GM18858 (cell line): ENCODE measurements around the gene ADGRF3.
"Not testable (repeated sequence)": the region's sequence is repeated elsewhere in the genome, so short reads cannot be mapped to it uniquely, and the experiment has no call there.

Source experiments
- ATAC-seq: cut with Tn5 transposase; IDR thresholded peaks from one replicate; pipeline ENCODE4 v1.9.1; 2021; ENCODE audit not compliant: unreplicated experiment

ADGRF3 gene

GRCh38 chr2:26318950-26319349 is 27.6 kb downstream of the ADGRF3 start:
- no peak for ATAC-seq

GRCh38 chr2:26317377-26318105 is 29.0 kb downstream of the ADGRF3 start:
- ATAC-seq = no peak

- ATAC-seq = no peak
Measured at GRCh38 chr2:26316845-26317244, 29.7 kb downstream of the ADGRF3 start.

DNA sequence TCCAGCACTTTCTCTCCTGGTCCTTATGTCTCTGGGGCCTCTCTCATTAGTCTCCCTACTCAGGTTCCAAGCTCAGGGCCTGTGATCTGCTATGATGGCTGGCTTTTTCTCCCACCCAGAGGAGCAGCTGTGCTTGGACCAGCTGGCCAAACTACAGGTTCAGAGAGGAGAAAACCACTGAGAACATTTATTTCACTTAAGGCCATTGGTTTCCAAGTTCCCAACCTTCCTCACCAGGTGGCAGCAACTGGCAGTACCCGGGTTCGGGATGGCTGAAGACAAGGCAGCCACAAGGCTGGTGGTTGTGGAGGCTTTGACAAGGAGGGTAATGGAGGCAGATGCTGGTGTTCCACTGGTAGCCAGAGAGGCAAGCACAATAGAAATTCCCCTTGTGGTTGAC is 30.5 kb downstream of the ADGRF3 start:
- ATAC-seq = no peak

DNA sequence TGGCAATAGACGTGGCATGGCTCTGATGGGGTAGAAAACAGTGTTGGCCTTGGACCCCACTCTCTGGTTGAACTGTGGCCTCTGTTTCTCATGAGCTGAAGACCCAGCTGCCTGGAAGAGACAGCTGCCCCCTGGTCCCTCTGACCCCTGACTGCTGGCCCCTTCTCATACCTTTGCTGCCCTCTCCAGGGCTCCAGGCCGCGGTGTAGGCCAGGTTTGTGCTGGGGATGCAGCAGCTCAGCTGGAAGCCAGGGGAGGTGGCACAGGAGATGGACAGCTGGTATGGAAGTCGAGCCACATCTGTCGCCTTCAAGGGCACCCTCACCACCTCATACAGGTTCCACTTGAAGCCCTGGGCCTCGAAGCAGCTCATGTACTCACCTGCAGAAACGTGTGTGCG is 32.3 kb downstream of the ADGRF3 start:
- no peak for ATAC-seq

- no peak for ATAC-seq
Measured at GRCh38 chr2:26313446-26313845, 33.1 kb downstream of the ADGRF3 start.

- no peak for ATAC-seq
Measured at GRCh38 chr2:26312471-26312870, 34.1 kb downstream of the ADGRF3 start.

DNA sequence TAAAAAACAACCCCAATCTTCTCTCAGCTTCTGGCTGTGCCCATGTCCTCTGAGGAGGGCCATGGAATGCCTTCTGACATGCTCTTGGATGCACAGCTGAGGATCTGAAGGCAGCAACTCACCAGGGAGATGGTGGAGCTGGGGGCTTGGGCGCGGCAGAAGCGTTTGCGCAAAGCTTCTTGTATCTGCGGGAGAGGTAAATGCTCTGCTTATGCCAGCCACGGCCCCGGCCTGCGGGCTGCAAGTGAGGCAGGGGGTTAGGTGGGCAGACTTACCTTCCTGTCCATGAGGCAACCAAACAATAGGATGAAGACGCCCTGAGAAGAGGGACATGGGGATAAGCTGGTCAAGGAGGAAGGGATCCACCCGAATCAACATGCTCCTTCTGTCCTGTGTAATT is 36.7 kb downstream of the ADGRF3 start:
- no peak for ATAC-seq

DNA sequence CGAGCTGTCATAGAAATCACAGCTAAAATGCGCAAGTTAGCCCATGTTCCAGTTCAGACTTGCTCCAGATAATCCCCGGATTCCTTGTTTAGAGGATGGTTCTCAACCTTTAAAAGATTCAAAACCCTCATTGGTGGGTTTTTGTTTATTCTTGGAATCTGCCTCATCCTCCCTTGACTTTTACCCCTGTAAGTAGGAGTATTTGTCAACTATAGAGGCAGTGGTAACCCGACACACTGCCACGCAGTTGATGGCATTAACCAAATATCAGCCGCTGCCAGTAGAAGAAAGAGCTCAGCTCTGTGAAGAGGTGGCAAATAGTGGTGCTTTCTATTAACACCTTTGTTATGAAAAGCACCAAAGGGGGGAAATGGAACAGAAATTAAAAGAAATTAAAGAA is 41.0 kb downstream of the ADGRF3 start:
- ATAC-seq = no peak

- ATAC-seq = not testable (repeated sequence)
Measured at GRCh38 chr2:26305094-26305493, 41.5 kb downstream of the ADGRF3 start.

DNA sequence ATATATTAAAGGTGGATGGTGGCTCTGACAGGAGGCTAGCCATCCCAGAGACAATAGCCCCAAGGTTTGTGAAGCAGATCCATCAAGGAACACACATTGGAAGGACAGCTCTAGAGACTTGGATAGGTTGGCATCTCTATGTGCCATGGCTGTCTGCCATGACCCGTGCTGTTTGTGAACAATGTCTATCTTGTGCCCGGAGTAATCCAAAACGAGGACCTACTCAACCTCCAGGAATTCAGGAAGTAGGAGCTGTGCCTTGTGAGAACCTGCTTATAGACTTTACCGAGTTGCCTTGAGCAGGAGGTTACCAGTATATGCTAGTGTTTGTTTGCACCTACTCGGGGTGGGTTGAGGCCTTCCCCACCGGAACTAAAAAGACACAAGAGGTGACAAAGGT is 43.7 kb downstream of the ADGRF3 start:
- no peak for ATAC-seq

DNA sequence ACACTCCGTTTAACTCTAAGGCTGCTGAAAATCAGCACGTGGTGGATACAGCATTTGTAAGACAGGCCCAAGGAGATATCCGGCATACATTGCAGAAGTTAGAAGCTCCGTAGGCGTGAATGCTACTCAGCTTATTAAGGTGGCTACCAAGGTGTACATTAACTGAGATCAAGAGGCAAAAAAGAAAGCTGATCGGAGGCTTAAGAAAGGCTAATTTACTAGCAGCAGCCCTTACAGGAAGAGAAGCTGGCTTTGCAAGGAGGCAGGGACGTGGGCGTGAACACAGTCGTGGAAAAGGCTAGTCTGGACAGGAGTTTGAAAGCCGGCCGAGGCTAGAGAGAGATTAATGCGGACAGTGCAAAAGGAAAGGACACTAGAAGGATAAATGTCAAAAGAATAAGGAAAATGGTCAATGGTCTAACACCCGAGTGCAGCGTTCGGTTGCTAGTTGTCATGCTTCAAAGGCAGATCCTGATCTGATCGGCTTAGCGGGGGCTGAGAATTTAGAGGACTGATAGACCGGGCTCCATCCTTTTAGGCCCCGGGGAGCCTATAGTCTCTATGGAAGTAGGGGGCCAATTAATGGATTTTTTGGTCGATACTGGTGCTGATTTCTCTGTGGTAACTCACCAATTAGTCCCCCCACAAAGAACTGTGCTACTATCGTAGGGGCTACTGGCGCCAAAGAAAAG is 46.2 kb downstream of the ADGRF3 start:
- ATAC-seq = no peak

GRCh38 chr2:26299471-26300101 is 47.0 kb downstream of the ADGRF3 start:
- ATAC-seq = no peak

DNA sequence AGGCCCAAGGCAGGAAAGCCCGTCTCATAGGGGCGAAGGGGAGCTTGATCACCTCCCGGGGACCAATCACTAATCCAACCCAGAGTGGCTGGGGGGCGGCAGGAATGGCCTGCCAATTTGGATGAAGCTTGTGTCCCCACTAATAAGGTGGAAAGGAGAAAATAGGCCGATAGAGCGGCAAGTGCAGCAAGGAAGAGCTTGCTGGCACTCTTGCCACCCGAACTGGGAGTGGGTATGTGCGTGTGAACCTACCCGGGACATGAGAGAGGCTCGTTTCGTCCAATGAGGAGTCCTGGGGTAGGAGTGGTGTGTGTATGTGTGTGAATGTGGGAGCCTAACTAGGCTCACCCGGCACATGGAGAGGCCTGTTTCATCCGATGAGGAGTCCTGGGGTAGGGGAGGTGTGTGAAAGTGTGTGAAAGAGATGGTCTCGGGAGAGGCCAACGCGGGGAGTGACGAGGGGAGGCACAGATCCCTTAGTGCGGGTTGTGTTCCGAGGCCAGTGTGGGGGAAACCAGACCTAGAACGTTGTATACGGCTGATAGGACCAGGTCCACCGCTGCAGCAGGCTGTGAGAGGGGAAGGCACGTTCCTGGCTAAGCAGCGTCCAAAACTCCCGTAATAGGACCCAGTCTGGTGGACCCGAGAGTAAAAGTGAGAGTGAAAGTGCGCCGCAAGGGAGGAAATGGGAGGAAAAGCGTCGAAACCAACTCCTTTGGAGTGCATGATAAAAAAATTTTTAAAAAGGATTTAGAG is 47.8 kb downstream of the ADGRF3 start:
- ATAC-seq = no peak

DNA sequence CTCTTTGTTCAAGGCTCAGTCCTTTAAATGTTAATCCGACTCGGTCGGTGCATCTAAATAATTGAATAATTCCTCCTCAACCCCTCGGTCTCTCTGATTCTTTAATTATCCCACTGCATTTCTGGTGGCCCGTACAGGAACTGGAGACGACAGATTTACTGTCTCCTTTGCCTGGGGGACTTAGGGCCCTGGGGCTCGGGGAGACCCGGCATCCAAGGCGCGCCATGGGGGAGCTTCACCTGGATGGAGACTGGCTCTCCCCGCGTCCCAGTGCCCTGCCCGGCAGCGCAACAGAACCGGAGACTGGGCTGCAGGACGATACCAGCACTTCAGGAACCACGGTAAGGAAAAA is 48.3 kb downstream of the ADGRF3 start:
- ATAC-seq = no peak

DNA sequence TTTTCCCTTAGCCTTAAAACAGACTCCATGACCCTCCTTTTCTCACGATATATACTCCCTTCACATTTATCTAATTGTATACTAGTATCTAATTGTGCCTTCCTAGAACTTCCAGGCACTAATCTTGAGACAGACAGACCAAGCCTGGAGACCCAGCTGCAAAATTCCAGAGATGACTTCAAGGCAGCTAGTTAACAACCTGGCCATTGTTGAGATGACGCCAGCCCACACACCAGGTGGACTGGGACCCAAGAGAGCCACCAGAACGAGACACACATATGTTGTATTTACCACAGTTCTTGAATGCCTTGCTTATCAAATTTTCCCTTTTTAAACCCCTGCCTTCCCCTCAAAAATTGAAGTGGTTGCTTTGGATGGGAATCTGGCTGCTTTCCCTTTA is 49.5 kb downstream of the ADGRF3 start:
- ATAC-seq = no peak

DNA sequence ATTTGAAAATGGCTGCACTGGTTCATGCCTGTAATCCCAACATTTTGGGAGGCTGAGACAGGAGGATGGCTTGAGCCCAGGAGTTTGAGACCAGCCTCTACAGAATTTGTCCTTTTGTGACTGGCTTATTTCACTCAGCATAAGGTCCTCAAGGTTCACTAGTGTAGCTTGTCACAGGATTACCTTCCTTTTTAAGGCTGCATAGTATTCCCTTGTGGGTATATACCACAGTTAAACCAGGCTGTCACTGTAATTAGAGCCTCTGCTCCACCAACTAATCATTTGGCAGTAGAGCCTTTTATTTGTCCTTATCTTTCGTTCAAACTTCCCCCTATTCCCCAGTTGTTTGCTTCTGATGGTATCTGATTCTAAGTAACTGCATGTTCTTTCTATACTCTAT is 51.1 kb downstream of the ADGRF3 start:
- no peak for ATAC-seq

- no peak for ATAC-seq
Measured at GRCh38 chr2:26292646-26293045, 53.9 kb downstream of the ADGRF3 start.

GRCh38 chr2:26290001-26290400 is 56.6 kb downstream of the ADGRF3 start:
- no peak for ATAC-seq

- ATAC-seq = no peak
Measured at GRCh38 chr2:26285931-26286330, 60.7 kb downstream of the ADGRF3 start.

- no peak for ATAC-seq
Measured at GRCh38 chr2:26284132-26284531, 62.5 kb downstream of the ADGRF3 start.

GRCh38 chr2:26283606-26284005 is 63.0 kb downstream of the ADGRF3 start:
- ATAC-seq = no peak
